BJ (cell line): ENCODE data around the gene ACACB. TPM values are rescaled to one million over a fixed set of nuclear protein-coding genes. Genes with fewer than 3 reads are reported as not detected.

Experiments used
- CTCF ChIA-PET: fragments of 350-600 bp; formaldehyde crosslinking; extraction: SDS; loops from one replicate; lab custom pipeline; 2021; ENCODE audit warnings: antibody characterized with exemption, inconsistent platforms; lab: Yijun Ruan, JAX
- POLR2A ChIA-PET: fragments of 300-600 bp; sonication (Branson Sonifier 250); formaldehyde crosslinking; extraction: SDS; loops from one replicate; lab custom pipeline; 2021; ENCODE audit warnings: antibody characterized with exemption; lab: Charles Lee
- DNase-seq: peaks from one replicate; pipeline ENCODE4 v3.0.0-alpha.2; 2011; ENCODE audit warnings: low read depth
- H3K27me3 ChIP-seq: 2 replicates; pipeline ENCODE4 v1.6.0; 2011; ENCODE audit warnings: low read length; ENCODE audit not compliant: control insufficient read depth, insufficient read depth
- H3K36me3 ChIP-seq: 2 replicates; pipeline ENCODE4 v1.5.1; 2011; ENCODE audit warnings: low read length; ENCODE audit not compliant: control insufficient read depth, insufficient read depth
- H3K4me3 ChIP-seq: 2 replicates; pipeline ENCODE4 v1.5.1; 2011; ENCODE audit warnings: low read depth, mild to moderate bottlenecking, control low read depth, low read length
- CTCF ChIP-seq: IDR thresholded peaks from 2 replicates; pipeline ENCODE4 v1.5.1; 2011; ENCODE audit warnings: low read depth, mild to moderate bottlenecking, control low read depth, inconsistent platforms, low read length, moderate library complexity; ENCODE audit not compliant: insufficient read depth
- polyA plus RNA-seq: library from polyadenylated mRNA; depleted of rRNA; stranded (reverse); fragments of >200 nt; gene quantifications from 2 replicates; pipeline ENCODE4 v1.2.3, GENCODE V29; 2011

The ACACB gene
- polyA plus RNA-seq, 1 experiment = 1.7 TPM

- no peaks in the 10 kb centered on the region for H3K27me3 ChIP-seq
- H3K36me3 ChIP-seq = no peaks in the 10 kb centered on the region
- TF ChIP-seq CTCF = no peak
- POLR2A ChIA-PET = no interaction called here
- no peak for DNase-seq
- CTCF ChIA-PET = no interaction called here
- no peak overlapping the region for H3K4me3 ChIP-seq
Observed at GRCh38 chr12:109162551-109162950, 46.2 kb downstream of the ACACB start.

GRCh38 chr12:109163167-109163566 is 46.8 kb downstream of the ACACB start:
- ChIA-PET CTCF (no interaction called here), POLR2A (no interaction called here)

GRCh38 chr12:109165599-109165998 is 49.2 kb downstream of the ACACB start:
- Histone ChIP-seq H3K36me3 (no peaks in the 10 kb centered on the region), H3K4me3 (no peak overlapping the region), H3K27me3 (no peaks in the 10 kb centered on the region)
- POLR2A ChIA-PET = no interaction called here
- CTCF ChIA-PET = interaction anchor here (0.7 kb wide), 1 partner anchor 172 kb away, joined by 3 read pairs; no protein-coding TSS in a partner anchor
- no peak for DNase-seq
- no peak for TF ChIP-seq CTCF

More at GRCh38 chr12:109163167-109163566, 46.8 kb downstream of the ACACB start:
- no peak overlapping the region for H3K4me3 ChIP-seq
- no peaks in the 10 kb centered on the region for H3K36me3 ChIP-seq
- DNase-seq = no peak
- no peak for TF ChIP-seq CTCF
- H3K27me3 ChIP-seq = no peaks in the 10 kb centered on the region

- ChIA-PET POLR2A (no interaction called here), CTCF (no interaction called here)
- no peak for TF ChIP-seq CTCF
- H3K4me3 ChIP-seq = no peak overlapping the region
- DNase-seq = no peak
- H3K27me3 ChIP-seq = no peaks in the 10 kb centered on the region
- no peaks in the 10 kb centered on the region for H3K36me3 ChIP-seq
Observed at GRCh38 chr12:109166371-109166770, 50.0 kb downstream of the ACACB start.

- no peaks in the 10 kb centered on the region for H3K36me3 ChIP-seq
- H3K4me3 ChIP-seq = no peak overlapping the region
- no peak for DNase-seq
- H3K27me3 ChIP-seq = no peaks in the 10 kb centered on the region
- TF ChIP-seq CTCF = no peak
- POLR2A ChIA-PET = no interaction called here
- CTCF ChIA-PET = interaction anchor here (0.6 kb wide), 1 partner anchor 75 kb away, joined by 3 read pairs; no protein-coding TSS in a partner anchor
Observed at GRCh38 chr12:109167781-109168180, 51.4 kb downstream of the ACACB start.
